Liver (tissue), 9 donors: ENCODE measurements around the gene SPPL2C. TPM values are rescaled to one million over a fixed set of nuclear protein-coding genes. Genes with fewer than 3 reads are reported as not detected.
"Not testable (repeated sequence)": the region's sequence is repeated elsewhere in the genome, so short reads cannot be mapped to it uniquely, and the experiment has no call there.

ENCODE experiments used
- DNase-seq: peaks from one replicate; pipeline ENCODE4 v3.0.0-alpha.2; 2017; ENCODE audit warnings: low spot score
- H3K27ac ChIP-seq, 2 donors: one replicate each; pipeline ENCODE4 v1.7.0; 2013; ENCODE audit warnings: inconsistent platforms in 2 of 2, low read length in 2 of 2, control low read depth in 1 of 2, low read depth in 1 of 2, mild to moderate bottlenecking in 1 of 2
- H3K27me3 ChIP-seq, 4 donors: one replicate each; pipeline versions ENCODE4 v1.6.1 to v1.7.0; 2013; ENCODE audit warnings: low read length in 3 of 4, inconsistent platforms in 1 of 4, mild to moderate bottlenecking in 1 of 4, moderate library complexity in 1 of 4; ENCODE audit not compliant: control insufficient read depth in 4 of 4, insufficient read depth in 4 of 4
- H3K36me3 ChIP-seq, 4 donors: one replicate each; pipeline versions ENCODE4 v1.6.1 to v1.7.0; 2013; ENCODE audit warnings: low read length in 3 of 4, mild to moderate bottlenecking in 3 of 4, low read depth in 1 of 4, moderate library complexity in 1 of 4; ENCODE audit not compliant: control insufficient read depth in 4 of 4, insufficient read depth in 3 of 4
- H3K4me1 ChIP-seq, 4 donors: one replicate each; pipeline versions ENCODE4 v1.6.1 to v1.7.0; 2013; ENCODE audit warnings: low read length in 3 of 4, mild to moderate bottlenecking in 3 of 4, moderate library complexity in 1 of 4; ENCODE audit not compliant: control insufficient read depth in 4 of 4, insufficient read depth in 4 of 4
- H3K4me3 ChIP-seq, 3 donors: one replicate each; pipeline versions ENCODE4 v1.6.1 to v1.7.0; 2013; ENCODE audit warnings: low read length in 3 of 3, control low read depth in 1 of 3, low read depth in 1 of 3, mild to moderate bottlenecking in 1 of 3
- H3K9ac ChIP-seq, 2 donors: one replicate each; pipeline ENCODE4 v1.7.0; 2013; ENCODE audit warnings: low read length in 2 of 2, mild to moderate bottlenecking in 2 of 2, moderate library complexity in 2 of 2, control low read depth in 1 of 2, low read depth in 1 of 2
- H3K9me3 ChIP-seq, 4 donors: one replicate each; pipeline versions ENCODE4 v1.6.1 to v1.7.0; 2013; ENCODE audit warnings: low read length in 3 of 4; ENCODE audit not compliant: control insufficient read depth in 4 of 4
- EGR1 ChIP-seq, 2 donors: IDR thresholded peaks; 2 replicates each; pipeline ENCODE4 v1.6.1; 2016 to 2018; ENCODE audit warnings: antibody characterized with exemption in 2 of 2, low read depth in 2 of 2
- FOXA1 ChIP-seq: IDR thresholded peaks from 2 replicates; pipeline ENCODE4 v1.6.1; 2016; ENCODE audit warnings: antibody characterized with exemption
- FOXA2 ChIP-seq: IDR thresholded peaks from 2 replicates; pipeline ENCODE4 v1.6.1; 2016; ENCODE audit warnings: antibody characterized with exemption
- GABPA ChIP-seq, 2 donors: IDR thresholded peaks in 1 of 2; conservative IDR thresholded peaks in 1 of 2; 2 replicates each; pipeline ENCODE4 v1.6.1; 2016; ENCODE audit warnings: antibody characterized with exemption in 2 of 2, mild to moderate bottlenecking in 1 of 2, moderate library complexity in 1 of 2
- MAX ChIP-seq: IDR thresholded peaks from 2 replicates; pipeline ENCODE4 v1.6.1; 2016; ENCODE audit warnings: antibody characterized with exemption
- NR2F2 ChIP-seq: IDR thresholded peaks from 2 replicates; pipeline ENCODE4 v1.6.1; 2016; ENCODE audit warnings: antibody characterized with exemption
- REST ChIP-seq: IDR thresholded peaks from 2 replicates; pipeline ENCODE4 v1.6.1; 2016; ENCODE audit warnings: antibody characterized with exemption, mild to moderate bottlenecking
- RXRA ChIP-seq, 2 donors: IDR thresholded peaks; 2 replicates each; pipeline ENCODE4 v1.6.1; 2017 to 2018; ENCODE audit warnings: antibody characterized with exemption in 2 of 2, mild to moderate bottlenecking in 1 of 2
- YY1 ChIP-seq: IDR thresholded peaks from 2 replicates; pipeline ENCODE4 v1.6.1; 2016; ENCODE audit warnings: antibody characterized with exemption, mild to moderate bottlenecking
- WGBS: extraction: QIAGEN DNeasy Blood & Tissue Kit; methylation state at CpG from one replicate; pipeline ENCODE4 v1.1.7; 2013; 5-methylcytosine and 5-hydroxymethylcytosine counted together
- polyA plus RNA-seq, 2 donors: library from polyadenylated mRNA; stranded (reverse) in 1 of 2; unstranded in 1 of 2; fragments of 200-250 nt in 1 of 2; fragments of >200 nt in 1 of 2; fragmentation: Nextera tagmentation in 1 of 2; extraction: Ambion mirVana in 1 of 2; gene quantifications; one replicate each; pipeline versions ENCODE4 v1.2.1 to v1.2.3, GENCODE V29; 2013 to 2015
- total RNA-seq, 2 donors: library from RNA; depleted of rRNA; stranded (reverse); fragments of >200 nt; gene quantifications; one replicate each; pipeline ENCODE4 v1.2.3, GENCODE V29; 2014
- donor health status: healthy.
- donor health status: healthy.
- donor health status: healthy.
- donor health status: healthy.
- donor health status: healthy.

The SPPL2C gene
- total and polyA plus RNA-seq, 4 donors: not detected

GRCh38 chr17:45857977-45858708, 13.5 kb downstream of the SPPL2C start:
- H3K27me3 ChIP-seq: peaks cover 0 to 2% (median under 1%) of the 10 kb centered on the region in 4 donors
- no peak for DNase-seq
- no peaks in the 10 kb centered on the region for H3K36me3 ChIP-seq
- H3K4me3 ChIP-seq: no peak overlapping the region
- no peaks in the 10 kb centered on the region for H3K4me1 ChIP-seq
- peaks cover 0 to 2% (median 0%) of the 10 kb centered on the region in 4 donors for H3K9me3 ChIP-seq
- H3K9ac ChIP-seq: no peak overlapping the region
- H3K27ac ChIP-seq: no peak overlapping the region
- WGBS: 43% methylated on average over 10 of the region's 10 CpGs
- TF ChIP-seq REST (peak; percentile 98), FOXA2 (no peak)

- Histone ChIP-seq H3K9me3 (peaks cover 0 to 2% (median 0%) of the 10 kb centered on the region in 4 donors), H3K27me3 (peaks cover 0 to 5% (median under 1%) of the 10 kb centered on the region in 4 donors), H3K27ac (no peak overlapping the region), H3K9ac (no peak overlapping the region), H3K4me3 (no peak overlapping the region), H3K36me3 (no peaks in the 10 kb centered on the region), H3K4me1 (no peaks in the 10 kb centered on the region)
- WGBS: 79% methylated on average over 7 of the region's 7 CpGs
- TF ChIP-seq YY1: no peak
- no peak for TF ChIP-seq FOXA1
- no peak for TF ChIP-seq GABPA (IDR thresholded peaks at IDR 0.05 in 1 of 2, conservative IDR thresholded peaks at IDR 0.05 in 1 of 2)
- TF ChIP-seq RXRA (IDR thresholded peaks at IDR 0.05): no peak
- no peak for TF ChIP-seq EGR1 (IDR thresholded peaks at IDR 0.05; ENCODE audit: low read depth in 2 of 2)
- TF ChIP-seq FOXA2: no peak
- TF ChIP-seq MAX: no peak
- TF ChIP-seq REST: no peak
- TF ChIP-seq NR2F2: no peak
- DNase-seq: no peak
Measured at GRCh38 chr17:45861165-45861564, 16.5 kb downstream of the SPPL2C start.

- H3K9me3 ChIP-seq, H3K27ac ChIP-seq, H3K4me1 ChIP-seq, H3K27me3 ChIP-seq, DNase-seq, H3K4me3 ChIP-seq, H3K9ac ChIP-seq, H3K36me3 ChIP-seq: not testable (repeated sequence)
- 74% methylated on average over 9 of the region's 9 CpGs for WGBS
Measured at GRCh38 chr17:45862127-45862526, 17.4 kb downstream of the SPPL2C start.
